GM18526 (cell line): ENCODE results near the gene OTULIN.

Experiments
- POLR2A ChIP-seq: IDR thresholded peaks from 3 replicates; pipeline ENCODE4 v1.6.1; 2011; ENCODE audit not compliant: insufficient read length; ENCODE audit errors: extremely low read depth

OTULIN gene

DNA sequence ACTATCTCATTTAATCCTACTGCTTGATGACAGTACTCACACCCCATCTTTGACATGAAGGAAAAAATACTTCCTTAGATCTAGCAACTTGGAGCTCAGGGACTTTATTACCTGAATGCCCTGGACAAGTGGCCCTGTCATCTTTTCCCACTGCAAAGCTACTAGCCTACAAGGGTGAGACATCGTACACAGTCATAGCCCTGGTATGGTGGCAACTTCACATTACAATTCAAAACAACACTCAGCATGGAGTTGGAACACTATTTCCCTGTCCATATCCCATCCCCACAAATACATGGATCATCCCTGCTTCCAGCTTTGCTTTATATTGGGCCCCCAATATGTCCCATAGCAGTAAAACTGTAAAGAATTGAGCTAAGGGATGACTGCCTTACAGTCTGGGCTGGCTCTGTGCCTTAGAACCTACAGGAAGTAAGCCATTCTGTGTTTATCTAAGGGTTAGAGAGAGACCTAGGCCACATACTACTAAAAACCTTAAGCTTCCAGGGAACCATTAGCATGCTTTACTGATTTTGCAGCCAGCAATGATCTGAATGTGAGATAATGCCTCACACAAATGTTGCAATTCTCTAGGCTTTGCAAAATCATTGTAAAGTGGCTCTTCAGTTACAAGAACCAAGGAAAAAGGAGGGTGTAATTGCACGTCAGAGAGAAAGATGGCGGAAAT lies 55.9 kb downstream of the OTULIN start:
- no peak for TF ChIP-seq POLR2A

DNA sequence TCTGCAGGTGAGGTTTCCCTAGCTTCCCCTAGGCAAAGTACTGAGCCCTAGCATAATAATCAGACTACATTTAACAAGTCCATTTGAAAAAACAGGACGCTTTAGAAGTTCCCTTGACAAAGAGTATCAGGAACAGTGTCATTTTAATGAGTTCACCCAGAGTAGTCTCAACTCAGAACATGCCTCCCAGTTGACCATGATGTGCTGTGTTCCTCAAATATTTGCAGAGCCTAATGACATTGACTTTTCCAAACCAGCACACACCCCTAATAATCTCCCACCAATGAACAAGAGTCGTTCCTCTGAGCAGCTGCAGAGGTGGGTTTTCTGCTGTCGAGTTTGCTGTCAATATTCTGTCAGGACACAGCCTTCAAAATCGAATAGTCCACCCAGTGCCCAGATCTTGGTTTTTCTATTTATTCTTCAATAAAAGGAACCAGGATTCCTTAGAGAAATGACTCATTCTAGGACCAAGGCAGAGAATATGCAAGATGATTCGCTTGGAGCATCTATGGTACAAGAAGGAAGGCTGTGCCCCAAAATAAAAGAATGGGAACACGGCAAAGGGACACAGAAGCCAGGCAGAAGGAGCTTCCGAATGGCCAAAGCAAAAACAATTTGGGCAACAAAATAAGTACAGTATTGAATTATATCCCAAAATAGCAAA lies 57.6 kb downstream of the OTULIN start:
- no peak for TF ChIP-seq POLR2A

DNA sequence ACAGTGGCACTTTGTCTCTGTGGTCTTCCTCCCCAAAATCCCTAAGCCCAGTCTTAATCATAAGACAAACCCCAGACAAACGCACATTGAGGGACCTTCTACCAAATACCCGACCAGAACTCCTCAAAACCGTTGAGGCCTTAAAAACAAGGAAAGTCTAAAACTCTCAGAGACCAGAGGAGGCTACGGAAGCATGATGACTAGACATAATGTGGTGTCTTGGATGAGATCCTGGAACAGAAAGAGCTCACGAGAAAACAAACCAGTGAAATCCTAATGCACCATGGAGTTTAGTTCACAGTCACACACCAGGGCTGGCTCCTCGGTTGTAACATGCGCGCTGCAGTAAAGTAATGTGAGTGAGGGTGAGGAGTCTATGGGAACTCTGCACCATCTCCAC lies 58.4 kb downstream of the OTULIN start:
- TF ChIP-seq POLR2A, result no peak

DNA sequence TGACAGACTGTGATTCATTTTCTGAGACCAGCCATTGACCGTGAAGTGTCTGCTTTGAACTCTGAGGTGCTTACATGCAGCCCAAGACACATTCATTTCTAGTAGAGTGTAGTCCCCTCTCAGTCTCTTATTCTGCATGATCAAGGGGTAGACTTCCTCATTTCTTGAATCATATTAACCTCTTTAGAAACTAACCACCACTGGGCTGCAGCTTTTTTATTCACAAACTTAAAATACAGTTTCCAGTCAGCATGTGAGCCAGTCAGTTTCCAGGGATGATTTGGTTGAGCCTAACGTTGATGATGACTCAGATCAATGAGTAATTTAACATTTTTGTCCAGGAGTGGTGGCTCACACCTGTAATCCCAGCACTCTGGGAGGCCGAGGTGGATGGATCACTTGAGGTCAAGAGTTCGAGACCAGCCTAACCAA lies 59.2 kb downstream of the OTULIN start:
- TF ChIP-seq POLR2A, result no peak

DNA sequence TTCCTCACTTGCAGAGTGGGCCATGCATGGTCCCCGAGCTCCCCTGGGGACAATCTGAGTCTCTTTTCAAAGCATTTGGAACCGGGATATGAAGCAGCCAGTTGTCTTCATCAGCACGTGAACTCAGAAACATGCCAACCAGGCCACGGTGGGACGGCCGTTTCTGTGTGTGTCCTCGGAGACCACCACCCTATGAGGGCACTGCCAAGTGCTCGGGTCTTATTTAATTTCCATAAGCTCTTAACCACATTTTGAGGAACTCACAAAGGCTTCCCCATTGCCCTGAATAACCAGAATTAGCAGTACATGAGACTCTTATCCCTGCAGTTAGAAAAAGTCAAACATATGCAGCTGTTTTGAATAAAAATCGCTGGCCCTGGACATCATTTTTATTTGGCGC lies 60.1 kb downstream of the OTULIN start:
- no peak for TF ChIP-seq POLR2A

DNA sequence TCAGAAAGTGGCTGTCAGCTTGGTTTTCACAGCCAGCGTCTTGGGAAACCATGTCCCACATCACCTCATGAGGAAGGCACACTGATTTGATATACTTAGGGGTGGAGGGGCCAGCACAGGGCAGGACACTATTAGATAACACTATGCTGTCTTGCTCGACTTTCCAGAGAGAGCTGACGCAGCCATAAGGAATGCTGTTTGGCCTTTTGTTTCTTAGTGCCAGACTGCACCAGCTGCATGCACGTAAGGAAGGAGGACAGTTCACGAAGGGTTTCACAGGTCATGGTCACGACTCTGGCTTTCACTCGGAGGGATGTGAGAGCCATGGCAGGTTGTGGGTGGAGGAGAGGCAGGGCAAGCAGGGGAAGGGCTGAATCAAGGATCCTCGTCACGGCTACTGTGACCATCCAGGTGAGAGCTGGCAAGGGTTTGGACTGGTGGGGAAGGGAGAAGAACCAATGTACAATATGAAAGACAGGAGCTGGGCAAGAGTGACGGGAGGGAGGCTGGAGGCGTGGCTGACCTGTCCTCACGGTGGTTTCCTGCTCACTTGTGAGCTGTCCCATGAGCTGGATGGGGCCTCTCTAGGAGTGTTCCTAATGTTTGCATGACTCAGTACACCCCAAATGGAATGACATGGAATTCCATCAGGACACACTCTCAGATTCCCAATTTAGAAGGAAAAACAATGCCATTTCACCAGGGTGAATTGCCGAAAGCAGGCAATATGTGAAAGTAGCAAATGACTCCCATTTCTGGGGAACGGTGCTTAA lies 61.7 kb downstream of the OTULIN start:
- no peak for TF ChIP-seq POLR2A

DNA sequence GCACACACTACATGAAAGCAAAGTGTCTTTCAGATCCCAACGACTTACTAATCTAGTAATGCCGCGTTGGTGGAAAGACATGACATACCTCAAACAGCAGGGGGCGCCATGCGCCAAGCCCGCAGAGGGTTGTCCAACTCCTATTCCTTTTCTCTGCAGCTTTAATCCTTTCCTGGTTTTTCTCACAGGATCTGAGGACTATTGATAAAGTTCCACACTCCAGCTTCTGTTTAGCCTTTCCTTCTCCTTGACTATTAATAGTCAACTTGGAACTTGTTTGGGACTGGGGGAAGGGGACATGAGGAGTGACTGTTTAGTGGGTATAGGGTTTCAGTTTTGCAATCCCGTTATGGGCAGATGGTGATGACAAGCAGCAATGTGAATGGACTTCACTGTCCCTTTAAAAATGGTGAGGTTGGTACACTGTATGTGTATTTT lies 62.9 kb downstream of the OTULIN start:
- no peak for TF ChIP-seq POLR2A

DNA sequence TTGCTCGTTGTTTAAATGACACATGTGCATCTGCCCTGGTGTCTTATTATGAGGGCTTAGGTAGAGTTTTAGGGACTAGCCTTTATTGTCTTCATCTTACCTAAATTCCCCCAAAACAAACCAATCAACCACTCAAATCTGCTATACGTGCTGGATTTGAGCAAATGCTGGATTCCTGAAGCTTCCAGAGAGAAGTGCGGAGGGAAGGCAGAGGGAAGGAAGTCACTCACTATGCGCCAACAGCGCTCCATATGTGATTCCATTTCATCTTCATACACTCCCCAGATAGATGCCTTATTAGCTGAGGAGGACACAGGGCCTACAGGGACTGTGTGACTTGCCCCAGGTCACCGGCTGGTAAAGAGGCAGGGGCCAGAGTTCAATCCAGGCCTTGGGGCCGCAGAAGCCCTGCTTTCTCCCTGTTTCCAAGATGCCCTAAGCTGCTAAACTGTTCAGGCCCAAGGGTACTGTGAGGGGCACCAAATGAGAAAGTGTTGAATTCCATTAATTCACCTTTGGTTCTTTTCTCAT lies 63.5 kb downstream of the OTULIN start:
- no peak for TF ChIP-seq POLR2A

DNA sequence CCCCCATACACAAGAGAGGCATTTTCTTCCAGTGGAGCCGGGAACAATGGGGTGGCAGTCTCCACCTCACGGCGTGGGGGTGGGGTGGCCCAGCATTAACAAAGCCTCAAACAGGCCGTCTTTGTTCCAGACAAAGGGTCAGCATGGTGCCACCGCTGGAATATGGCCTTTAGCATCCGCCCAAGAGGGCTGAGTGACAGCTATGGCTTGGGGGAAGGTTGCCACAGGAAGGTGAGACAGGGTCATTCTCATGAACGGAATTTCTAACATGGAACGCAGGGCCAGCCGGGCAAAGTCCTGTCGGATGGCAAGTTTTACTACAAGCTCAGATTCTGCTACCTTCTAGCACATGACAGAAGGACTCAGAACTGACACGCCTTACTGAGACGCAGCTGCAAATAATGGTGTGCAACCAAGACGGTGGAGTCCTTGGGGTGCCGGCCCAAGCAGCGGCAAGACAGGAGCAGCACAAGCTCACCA lies 64.0 kb downstream of the OTULIN start:
- TF ChIP-seq POLR2A, result no peak

DNA sequence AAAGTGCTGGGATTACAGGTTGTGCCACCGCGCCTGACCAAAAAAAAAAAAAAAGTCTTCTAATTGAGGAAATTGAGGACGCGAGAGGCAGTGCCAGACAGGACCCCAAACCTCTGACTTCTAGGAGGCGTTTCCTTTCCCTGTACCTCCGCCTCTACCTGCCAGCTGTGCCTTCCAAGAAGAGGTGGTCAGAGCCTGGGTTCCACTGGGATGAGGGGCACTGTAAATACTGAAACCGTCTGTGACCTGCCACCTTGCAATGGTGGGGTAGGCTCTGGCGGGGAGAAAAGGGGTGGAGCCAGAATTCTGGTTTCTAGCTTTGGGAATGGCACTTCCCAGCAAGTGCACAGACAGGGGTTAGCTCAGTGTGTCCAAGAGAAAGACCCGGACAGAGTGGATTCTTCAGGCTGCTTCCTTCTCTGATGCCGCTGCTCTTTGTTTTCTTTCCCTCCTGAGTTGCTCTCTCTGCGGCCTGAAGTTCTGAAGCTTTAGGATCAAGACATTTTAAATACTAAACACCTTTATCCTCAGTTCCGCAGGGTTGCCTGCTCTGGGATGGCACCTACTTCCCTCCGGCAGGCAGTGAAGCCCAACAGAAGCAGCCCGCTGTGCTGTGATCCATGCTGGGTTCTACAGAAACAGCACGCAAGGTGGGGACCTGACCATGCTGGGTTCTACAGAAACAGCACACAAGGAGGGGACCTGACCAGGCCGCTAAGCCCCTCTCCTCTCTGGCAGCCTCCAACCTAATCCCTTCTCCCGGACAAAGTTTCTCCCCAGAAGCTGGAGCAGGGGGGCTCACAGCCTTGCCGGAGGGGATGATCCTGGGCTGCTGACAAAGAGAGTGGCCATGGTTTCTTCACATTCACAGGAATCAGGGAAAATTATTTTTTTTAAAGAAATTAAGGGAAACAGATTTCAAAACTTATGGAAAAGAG lies 65.2 kb downstream of the OTULIN start:
- no peak for TF ChIP-seq POLR2A

DNA sequence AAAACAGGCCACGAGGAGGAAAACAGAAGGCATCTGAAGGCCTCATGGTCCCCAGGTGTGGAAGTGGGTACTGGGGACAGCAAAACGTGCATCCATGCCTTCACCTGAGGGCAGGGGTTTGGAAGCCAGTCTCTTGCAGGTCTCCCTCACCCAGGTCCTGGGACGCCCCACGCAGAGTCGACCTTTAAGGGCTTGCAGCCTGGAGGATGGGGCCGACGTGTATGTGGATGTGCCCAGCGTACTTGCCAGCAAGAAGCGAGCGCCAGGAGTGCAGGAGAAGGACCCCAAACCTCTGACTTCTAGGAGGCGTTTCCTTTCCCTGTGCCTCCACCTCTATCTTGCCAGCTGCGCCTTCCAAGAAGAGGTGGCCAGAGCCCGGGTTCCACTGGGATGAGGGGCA lies 65.9 kb downstream of the OTULIN start:
- no peak for TF ChIP-seq POLR2A

DNA sequence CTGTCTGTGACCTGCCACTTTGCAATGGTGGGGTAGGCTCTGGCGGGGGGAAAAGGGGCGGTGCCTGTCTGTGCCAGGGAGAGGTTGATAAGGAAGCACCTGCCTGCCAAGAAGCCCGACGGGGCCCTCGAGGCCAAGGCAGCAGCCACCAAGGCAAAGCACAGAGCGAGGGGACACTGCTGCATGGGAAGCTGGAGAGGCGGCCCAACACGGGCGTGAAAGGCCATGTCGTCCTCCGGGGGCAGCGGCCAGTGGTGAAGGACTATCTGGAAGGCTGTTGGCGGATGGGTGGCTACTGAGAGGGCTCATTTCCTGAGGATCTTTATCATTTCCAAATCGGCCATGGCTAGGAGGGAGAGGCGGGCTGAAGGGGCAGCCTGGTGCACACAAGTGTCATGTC lies 66.4 kb downstream of the OTULIN start:
- no peak for TF ChIP-seq POLR2A

DNA sequence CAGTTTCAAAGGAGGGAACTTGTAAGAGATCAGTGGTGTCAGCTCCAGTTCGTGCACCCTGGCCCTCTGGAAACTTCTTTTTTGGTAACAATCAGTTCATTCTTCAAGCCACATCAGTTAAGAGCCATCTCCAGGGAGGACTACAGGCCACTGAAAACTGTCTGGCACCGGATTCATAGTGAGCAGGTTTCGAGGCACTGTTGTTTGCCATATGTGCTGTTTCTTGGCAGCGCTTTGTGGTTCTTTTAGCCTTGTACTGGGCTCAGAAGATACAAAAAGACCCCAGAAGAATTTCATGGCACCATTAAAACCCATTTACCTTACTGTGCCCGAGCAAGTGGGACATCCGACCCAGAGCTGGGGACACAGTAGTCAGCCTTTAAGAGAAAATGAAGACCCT lies 68.5 kb downstream of the OTULIN start:
- no peak for TF ChIP-seq POLR2A

DNA sequence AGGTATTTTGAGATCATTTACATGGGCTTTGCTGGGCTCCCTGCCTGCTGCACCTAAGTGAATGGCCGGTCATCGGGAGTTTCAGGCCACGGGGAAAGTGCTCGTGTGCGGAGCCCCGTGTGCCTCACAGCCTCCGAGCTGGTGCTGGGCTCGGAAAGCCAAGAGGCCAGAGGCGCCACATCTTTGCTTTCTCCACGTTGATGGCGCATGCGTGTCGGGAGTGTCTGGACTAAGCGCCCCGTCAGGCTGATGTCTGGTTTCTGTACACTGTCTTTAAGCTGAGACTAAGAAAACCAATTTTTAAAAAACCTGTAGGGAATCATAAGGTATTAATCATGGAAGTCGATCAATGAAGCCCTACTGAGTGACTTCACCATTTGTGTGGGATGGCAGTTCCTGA lies 69.1 kb downstream of the OTULIN start:
- TF ChIP-seq POLR2A, result no peak

DNA sequence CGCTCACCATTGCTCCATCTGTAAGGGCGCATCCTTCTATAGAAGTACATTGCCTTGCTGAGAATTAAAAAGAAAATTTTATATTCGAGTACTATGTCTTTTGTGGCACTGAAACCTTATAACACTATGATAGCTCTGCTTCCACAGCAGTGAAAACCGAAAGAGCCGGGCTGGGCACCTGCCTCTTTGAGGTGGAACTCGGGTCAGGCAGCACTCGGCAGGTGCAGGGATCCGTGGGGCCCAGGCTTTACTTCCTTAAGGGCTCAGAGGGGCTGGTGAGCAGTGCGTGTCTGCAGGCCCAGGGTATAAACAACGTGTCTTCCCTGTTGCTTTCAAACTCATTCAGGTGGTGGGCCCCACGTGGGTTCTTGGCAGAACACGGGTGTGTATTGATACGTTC lies 69.9 kb downstream of the OTULIN start:
- TF ChIP-seq POLR2A, result no peak
